ENCODE results near the gene NAV2. TPM values are rescaled to one million over a fixed set of nuclear protein-coding genes. Genes with fewer than 3 reads are reported as not detected.

The NAV2 gene
- total and polyA plus RNA-seq, 2 donors = 2.0 to 5.8 TPM

DNA sequence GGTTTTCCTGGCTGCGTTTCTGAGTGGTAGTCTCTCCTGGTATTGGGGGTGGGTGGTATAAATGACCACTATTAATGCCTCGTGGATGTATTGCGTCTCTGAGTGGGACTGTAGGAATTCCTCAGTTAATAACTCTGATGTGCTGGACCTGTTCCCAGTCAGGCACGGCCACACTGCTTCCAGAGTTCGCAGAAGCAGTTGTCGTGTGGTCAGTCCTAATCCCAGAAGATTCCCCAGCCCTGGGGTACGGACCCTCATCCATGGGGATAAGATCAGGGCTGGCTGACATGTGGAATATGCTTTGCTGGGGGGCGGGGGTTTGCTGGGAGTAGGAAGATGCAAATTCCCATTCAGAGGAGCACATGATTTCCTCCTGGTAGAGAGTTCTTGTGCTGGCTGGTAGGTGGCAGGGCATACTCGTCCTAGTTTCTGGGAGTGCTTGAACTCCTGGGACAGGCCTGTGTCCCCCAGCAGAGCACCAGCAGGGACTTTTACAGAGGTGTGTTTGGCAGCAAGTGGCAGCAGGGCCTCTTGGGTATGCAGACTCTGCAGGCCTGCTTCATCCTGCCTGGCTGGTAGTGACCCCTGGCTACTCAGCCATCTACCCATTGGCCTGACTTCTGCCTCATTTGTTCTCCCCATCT is 157.4 kb downstream of the NAV2 start:
- no peaks in the 10 kb centered on the region for H3K27me3 ChIP-seq (ENCODE audit: control insufficient read depth in 2 of 2, insufficient read depth in 1 of 2, low read length in 1 of 2)
- no peaks in the 10 kb centered on the region for H3K9me3 ChIP-seq (ENCODE audit: control insufficient read depth in 2 of 2, insufficient read depth in 1 of 2, low read length in 1 of 2)
- no peak for DNase-seq (ENCODE audit: low read depth in 6 of 9, low spot score in 9 of 9)
- H3K4me1 ChIP-seq (ENCODE audit: control insufficient read depth in 2 of 2, insufficient read depth in 2 of 2, low read length in 2 of 2) = no peaks in the 10 kb centered on the region
- H3K36me3 ChIP-seq (ENCODE audit: control insufficient read depth in 2 of 2, insufficient read depth in 2 of 2, low read length in 1 of 2) = no peaks in the 10 kb centered on the region
- H3K27ac ChIP-seq (ENCODE audit: low read depth in 1 of 2, low read length in 1 of 2) = no peak overlapping the region
- no peak overlapping the region for H3K4me3 ChIP-seq (ENCODE audit: low read length in 2 of 2)
- WGBS = 82% methylated on average over 9 of the region's 9 CpGs

DNA sequence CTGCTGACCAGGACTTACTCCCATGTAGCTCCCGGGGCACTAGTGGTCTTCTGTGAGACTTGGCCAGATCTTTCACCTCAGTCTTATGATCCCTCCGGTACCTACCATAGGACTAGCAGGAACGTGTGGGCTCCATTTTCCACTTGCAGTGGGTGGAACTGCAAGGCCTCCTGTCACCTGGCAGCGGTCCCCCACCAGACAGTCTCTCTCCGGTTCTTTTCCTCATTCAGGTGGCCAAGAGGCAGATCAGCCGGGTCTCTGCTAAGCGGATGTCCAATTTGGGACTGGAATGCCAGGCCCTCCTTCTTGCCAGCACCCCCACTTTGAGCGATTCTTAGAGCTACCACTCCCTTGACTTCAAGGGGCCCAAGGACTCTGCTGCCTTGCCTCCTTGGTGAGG is 158.9 kb downstream of the NAV2 start:
- no peaks in the 10 kb centered on the region for H3K27me3 ChIP-seq (ENCODE audit: control insufficient read depth in 2 of 2, insufficient read depth in 1 of 2, low read length in 1 of 2)
- H3K27ac ChIP-seq (ENCODE audit: low read depth in 1 of 2, low read length in 1 of 2) = no peak overlapping the region
- no peaks in the 10 kb centered on the region for H3K36me3 ChIP-seq (ENCODE audit: control insufficient read depth in 2 of 2, insufficient read depth in 2 of 2, low read length in 1 of 2)
- no peaks in the 10 kb centered on the region for H3K4me1 ChIP-seq (ENCODE audit: control insufficient read depth in 2 of 2, insufficient read depth in 2 of 2, low read length in 2 of 2)
- no peaks in the 10 kb centered on the region for H3K9me3 ChIP-seq (ENCODE audit: control insufficient read depth in 2 of 2, insufficient read depth in 1 of 2, low read length in 1 of 2)
- H3K4me3 ChIP-seq (ENCODE audit: low read length in 2 of 2) = no peak overlapping the region
- no peak for DNase-seq (ENCODE audit: low read depth in 6 of 9, low spot score in 9 of 9)
- 83% methylated on average over 8 of the region's 8 CpGs for WGBS

DNA sequence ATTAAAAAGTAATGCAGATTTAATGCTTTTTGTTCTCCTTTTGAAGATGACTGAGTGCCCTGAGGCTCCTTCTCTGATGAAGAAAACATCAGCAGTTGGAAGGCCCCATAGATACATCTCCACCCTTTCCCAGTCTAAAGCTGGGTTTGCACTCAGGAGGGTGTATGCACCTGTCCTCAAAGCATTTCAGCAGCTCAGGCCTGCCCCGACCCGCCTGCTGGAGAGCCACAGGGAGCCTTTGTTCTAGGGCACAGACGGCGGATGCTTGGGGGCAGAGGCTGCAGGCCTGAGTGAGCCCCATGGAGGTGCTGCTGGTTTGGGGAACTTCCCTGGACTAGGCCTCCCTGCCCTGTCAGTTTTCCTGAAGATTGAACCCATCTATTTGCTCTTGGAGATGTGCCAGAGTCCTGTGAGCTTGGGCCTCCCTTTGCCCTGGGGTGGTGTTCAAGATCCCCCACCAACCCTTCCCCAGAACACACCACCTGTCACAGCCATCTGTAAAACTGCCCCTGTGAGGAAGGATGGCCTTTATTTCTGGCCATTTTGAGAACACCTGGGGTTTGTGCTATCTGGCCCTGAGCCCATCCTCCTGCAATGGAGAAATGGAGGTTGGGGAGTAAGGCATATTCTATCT is 160.0 kb downstream of the NAV2 start:
- H3K4me3 ChIP-seq (ENCODE audit: low read length in 2 of 2) = no peak overlapping the region
- WGBS = 92% methylated on average over 4 of the region's 4 CpGs
- H3K27me3 ChIP-seq (ENCODE audit: control insufficient read depth in 2 of 2, insufficient read depth in 1 of 2, low read length in 1 of 2) = no peaks in the 10 kb centered on the region
- H3K9me3 ChIP-seq (ENCODE audit: control insufficient read depth in 2 of 2, insufficient read depth in 1 of 2, low read length in 1 of 2) = no peaks in the 10 kb centered on the region
- H3K36me3 ChIP-seq (ENCODE audit: control insufficient read depth in 2 of 2, insufficient read depth in 2 of 2, low read length in 1 of 2) = no peaks in the 10 kb centered on the region
- H3K27ac ChIP-seq (ENCODE audit: low read depth in 1 of 2, low read length in 1 of 2) = no peak overlapping the region
- H3K4me1 ChIP-seq (ENCODE audit: control insufficient read depth in 2 of 2, insufficient read depth in 2 of 2, low read length in 2 of 2) = no peaks in the 10 kb centered on the region
- DNase-seq (ENCODE audit: low read depth in 6 of 9, low spot score in 9 of 9) = no peak

DNA sequence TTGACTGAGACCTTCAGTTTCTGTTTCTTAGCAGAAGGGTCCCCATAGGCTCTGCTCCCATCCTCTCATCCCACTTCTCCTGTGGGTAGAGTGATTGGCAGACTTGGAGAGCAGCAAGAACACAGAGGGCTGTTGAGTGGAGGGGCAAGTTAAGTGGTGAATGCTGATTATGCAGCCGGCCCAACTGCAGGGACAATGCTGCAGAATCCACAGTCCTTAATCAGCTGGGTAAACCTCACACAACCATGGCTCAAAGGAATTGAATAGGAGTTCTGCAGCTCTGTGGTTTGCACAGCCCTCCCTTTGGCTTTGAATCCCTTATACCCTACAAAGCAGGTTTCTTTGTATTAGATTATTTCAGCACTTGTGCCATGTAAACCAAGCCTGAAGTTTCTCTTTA is 161.1 kb downstream of the NAV2 start:
- Histone ChIP-seq H3K4me1 (ENCODE audit: control insufficient read depth in 2 of 2, insufficient read depth in 2 of 2, low read length in 2 of 2) (no peaks in the 10 kb centered on the region), H3K9me3 (ENCODE audit: control insufficient read depth in 2 of 2, insufficient read depth in 1 of 2, low read length in 1 of 2) (no peaks in the 10 kb centered on the region), H3K36me3 (ENCODE audit: control insufficient read depth in 2 of 2, insufficient read depth in 2 of 2, low read length in 1 of 2) (no peaks in the 10 kb centered on the region), H3K27me3 (ENCODE audit: control insufficient read depth in 2 of 2, insufficient read depth in 1 of 2, low read length in 1 of 2) (no peaks in the 10 kb centered on the region), H3K27ac (ENCODE audit: low read depth in 1 of 2, low read length in 1 of 2) (no peak overlapping the region), H3K4me3 (ENCODE audit: low read length in 2 of 2) (no peak overlapping the region)
- 96% methylated on average over 1 of the region's 1 CpG for WGBS
- no peak for DNase-seq (ENCODE audit: low read depth in 6 of 9, low spot score in 9 of 9)

DNA sequence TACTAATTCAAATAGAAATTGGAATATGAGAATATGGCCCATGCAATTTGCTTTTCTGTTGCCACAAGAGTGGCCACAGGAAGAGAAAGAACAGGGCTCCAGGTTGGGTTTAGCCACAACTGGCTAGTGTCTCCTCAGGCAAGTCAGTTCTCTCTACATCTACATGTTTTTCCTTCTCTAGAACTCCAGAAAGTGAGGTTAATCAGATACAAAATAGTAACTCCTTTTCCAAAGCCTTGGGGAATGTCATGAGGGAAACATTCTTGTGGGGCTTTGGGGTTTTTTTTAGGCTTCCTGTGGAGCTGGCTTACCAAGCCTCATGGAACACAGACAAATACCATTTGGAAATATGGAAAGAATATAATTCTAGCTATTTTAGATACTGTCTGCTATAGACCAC is 161.6 kb downstream of the NAV2 start:
- Histone ChIP-seq H3K36me3 (ENCODE audit: control insufficient read depth in 2 of 2, insufficient read depth in 2 of 2, low read length in 1 of 2) (no peaks in the 10 kb centered on the region), H3K9me3 (ENCODE audit: control insufficient read depth in 2 of 2, insufficient read depth in 1 of 2, low read length in 1 of 2) (no peaks in the 10 kb centered on the region), H3K4me1 (ENCODE audit: control insufficient read depth in 2 of 2, insufficient read depth in 2 of 2, low read length in 2 of 2) (no peaks in the 10 kb centered on the region), H3K27ac (ENCODE audit: low read depth in 1 of 2, low read length in 1 of 2) (no peak overlapping the region), H3K27me3 (ENCODE audit: control insufficient read depth in 2 of 2, insufficient read depth in 1 of 2, low read length in 1 of 2) (no peaks in the 10 kb centered on the region), H3K4me3 (ENCODE audit: low read length in 2 of 2) (no peak overlapping the region)
- no peak for DNase-seq (ENCODE audit: low read depth in 6 of 9, low spot score in 9 of 9)

DNA sequence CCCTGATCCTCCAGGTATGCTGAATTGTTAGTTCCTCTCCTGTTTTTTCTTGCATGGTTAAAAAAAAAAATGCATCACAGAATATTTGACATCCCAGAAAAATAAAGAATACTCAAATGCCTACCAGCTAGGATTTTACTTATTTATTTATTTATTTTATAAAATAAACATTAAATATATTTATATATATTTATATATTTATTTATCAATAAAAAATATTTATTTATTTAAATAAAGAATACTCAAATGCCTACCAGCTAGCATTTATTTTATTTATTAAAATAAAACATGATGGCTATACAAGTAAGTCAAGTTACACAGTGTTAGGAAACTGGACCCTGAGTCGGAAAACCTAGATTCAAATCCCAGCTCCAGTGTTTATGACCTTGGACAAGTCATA is 164.1 kb downstream of the NAV2 start:
- Histone ChIP-seq H3K9me3 (ENCODE audit: control insufficient read depth in 2 of 2, insufficient read depth in 1 of 2, low read length in 1 of 2) (peaks cover 0 to 1% of the 10 kb centered on the region in 2 donors), H3K36me3 (ENCODE audit: control insufficient read depth in 2 of 2, insufficient read depth in 2 of 2, low read length in 1 of 2) (no peaks in the 10 kb centered on the region), H3K4me3 (ENCODE audit: low read length in 2 of 2) (no peak overlapping the region), H3K27me3 (ENCODE audit: control insufficient read depth in 2 of 2, insufficient read depth in 1 of 2, low read length in 1 of 2) (no peaks in the 10 kb centered on the region), H3K4me1 (ENCODE audit: control insufficient read depth in 2 of 2, insufficient read depth in 2 of 2, low read length in 2 of 2) (no peaks in the 10 kb centered on the region), H3K27ac (ENCODE audit: low read depth in 1 of 2, low read length in 1 of 2) (no peak overlapping the region)
- WGBS = 99% methylated on average over 1 of the region's 1 CpG
- DNase-seq (ENCODE audit: low read depth in 6 of 9, low spot score in 9 of 9) = no peak

DNA sequence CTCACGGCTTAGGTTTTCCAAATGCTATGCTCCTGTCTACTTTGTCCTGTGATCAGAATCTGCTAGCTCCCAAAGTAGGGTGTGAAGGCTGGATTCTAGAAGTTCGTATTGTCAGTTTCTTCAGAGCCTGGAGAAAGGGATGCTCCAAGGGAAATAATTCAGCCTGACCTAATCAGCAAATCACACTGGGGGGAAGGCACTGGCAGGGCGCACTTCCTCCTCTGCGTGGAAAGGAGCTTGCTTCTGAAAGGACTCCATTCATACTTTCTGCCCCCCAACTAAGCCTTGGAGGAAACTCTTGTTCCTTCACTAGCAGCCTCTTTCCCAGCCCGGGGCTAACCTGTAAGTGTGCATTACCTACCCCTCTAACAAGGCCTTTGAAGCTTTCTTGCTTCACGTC is 165.9 kb downstream of the NAV2 start:
- Histone ChIP-seq H3K36me3 (ENCODE audit: control insufficient read depth in 2 of 2, insufficient read depth in 2 of 2, low read length in 1 of 2) (no peaks in the 10 kb centered on the region), H3K4me1 (ENCODE audit: control insufficient read depth in 2 of 2, insufficient read depth in 2 of 2, low read length in 2 of 2) (no peaks in the 10 kb centered on the region), H3K4me3 (ENCODE audit: low read length in 2 of 2) (no peak overlapping the region), H3K9me3 (ENCODE audit: control insufficient read depth in 2 of 2, insufficient read depth in 1 of 2, low read length in 1 of 2) (peaks cover 0 to 1% of the 10 kb centered on the region in 2 donors), H3K27me3 (ENCODE audit: control insufficient read depth in 2 of 2, insufficient read depth in 1 of 2, low read length in 1 of 2) (no peaks in the 10 kb centered on the region), H3K27ac (ENCODE audit: low read depth in 1 of 2, low read length in 1 of 2) (no peak overlapping the region)
- WGBS = 80% methylated on average over 6 of the region's 6 CpGs
- DNase-seq (ENCODE audit: low read depth in 6 of 9, low spot score in 9 of 9) = no peak

DNA sequence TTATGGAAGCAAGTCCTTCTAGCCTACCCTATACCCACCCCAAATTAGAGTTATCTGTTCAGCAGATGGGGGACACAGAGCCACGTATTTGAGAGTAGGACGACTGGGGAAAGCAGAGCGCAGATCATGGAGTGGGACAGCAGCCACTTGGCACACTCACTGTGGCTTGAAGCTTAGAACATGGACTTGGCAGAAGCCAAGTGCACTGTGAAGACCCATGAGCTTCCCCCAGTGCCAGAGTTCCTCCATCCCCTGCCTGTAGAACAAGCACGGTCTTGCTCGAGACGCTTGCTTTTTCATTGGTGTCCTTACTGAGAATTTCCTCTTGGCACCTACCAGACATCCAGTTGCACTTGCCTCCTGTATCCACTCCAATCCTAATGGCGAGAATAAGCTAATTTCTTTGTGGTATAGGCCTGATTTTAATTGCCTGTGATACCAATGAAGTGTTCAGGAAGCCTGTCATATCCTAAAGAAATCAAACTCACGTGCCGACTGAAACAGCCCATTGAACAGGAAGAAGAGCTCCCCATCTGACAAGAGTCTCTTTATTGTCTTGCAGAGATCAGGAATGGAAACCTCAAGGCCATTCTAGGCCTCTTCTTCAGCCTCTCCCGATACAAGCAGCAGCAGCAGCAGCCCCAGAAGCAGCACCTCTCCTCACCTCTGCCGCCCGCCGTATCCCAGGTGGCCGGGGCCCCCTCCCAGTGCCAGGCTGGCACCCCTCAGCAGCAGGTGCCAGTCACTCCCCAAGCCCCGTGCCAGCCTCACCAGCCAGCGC is 166.9 kb downstream of the NAV2 start:
- WGBS = 88% methylated on average over 16 of the region's 16 CpGs
- no peaks in the 10 kb centered on the region for H3K36me3 ChIP-seq (ENCODE audit: control insufficient read depth in 2 of 2, insufficient read depth in 2 of 2, low read length in 1 of 2)
- no peak overlapping the region for H3K4me3 ChIP-seq (ENCODE audit: low read length in 2 of 2)
- H3K27me3 ChIP-seq (ENCODE audit: control insufficient read depth in 2 of 2, insufficient read depth in 1 of 2, low read length in 1 of 2) = no peaks in the 10 kb centered on the region
- DNase-seq (ENCODE audit: low read depth in 6 of 9, low spot score in 9 of 9) = no peak
- H3K9me3 ChIP-seq (ENCODE audit: control insufficient read depth in 2 of 2, insufficient read depth in 1 of 2, low read length in 1 of 2) = peaks cover 0 to 1% of the 10 kb centered on the region in 2 donors
- H3K27ac ChIP-seq (ENCODE audit: low read depth in 1 of 2, low read length in 1 of 2) = no peak overlapping the region
- H3K4me1 ChIP-seq (ENCODE audit: control insufficient read depth in 2 of 2, insufficient read depth in 2 of 2, low read length in 2 of 2) = no peaks in the 10 kb centered on the region

DNA sequence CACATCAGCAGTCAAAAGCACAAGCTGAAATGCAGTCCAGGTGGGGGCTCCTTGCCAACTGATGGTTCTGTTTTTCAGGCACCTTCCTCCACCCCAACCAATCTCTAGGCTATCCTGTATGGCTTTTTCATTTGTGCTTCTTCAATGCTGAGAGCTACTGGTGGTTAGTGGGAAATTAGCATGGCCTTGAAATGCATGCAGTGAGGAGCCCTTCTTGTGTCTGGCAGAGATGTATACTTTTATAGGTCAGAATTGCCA is 167.4 kb downstream of the NAV2 start:
- Histone ChIP-seq H3K4me3 (ENCODE audit: low read length in 2 of 2) (no peak overlapping the region), H3K36me3 (ENCODE audit: control insufficient read depth in 2 of 2, insufficient read depth in 2 of 2, low read length in 1 of 2) (no peaks in the 10 kb centered on the region), H3K9me3 (ENCODE audit: control insufficient read depth in 2 of 2, insufficient read depth in 1 of 2, low read length in 1 of 2) (peaks cover 0 to 1% of the 10 kb centered on the region in 2 donors), H3K27me3 (ENCODE audit: control insufficient read depth in 2 of 2, insufficient read depth in 1 of 2, low read length in 1 of 2) (no peaks in the 10 kb centered on the region), H3K27ac (ENCODE audit: low read depth in 1 of 2, low read length in 1 of 2) (no peak overlapping the region), H3K4me1 (ENCODE audit: control insufficient read depth in 2 of 2, insufficient read depth in 2 of 2, low read length in 2 of 2) (no peaks in the 10 kb centered on the region)
- no peak for DNase-seq (ENCODE audit: low read depth in 6 of 9, low spot score in 9 of 9)

Measured in thymus (tissue), 11 donors.